HG03565 (cell line): ENCODE measurements around the gene KIR2DL3.

Source experiments
- ATAC-seq: cut with Tn5 transposase; IDR thresholded peaks from one replicate; pipeline ENCODE4 v1.9.1; 2021; ENCODE audit warnings: mild to moderate bottlenecking, moderate library complexity; ENCODE audit not compliant: unreplicated experiment

KIR2DL3 gene

DNA sequence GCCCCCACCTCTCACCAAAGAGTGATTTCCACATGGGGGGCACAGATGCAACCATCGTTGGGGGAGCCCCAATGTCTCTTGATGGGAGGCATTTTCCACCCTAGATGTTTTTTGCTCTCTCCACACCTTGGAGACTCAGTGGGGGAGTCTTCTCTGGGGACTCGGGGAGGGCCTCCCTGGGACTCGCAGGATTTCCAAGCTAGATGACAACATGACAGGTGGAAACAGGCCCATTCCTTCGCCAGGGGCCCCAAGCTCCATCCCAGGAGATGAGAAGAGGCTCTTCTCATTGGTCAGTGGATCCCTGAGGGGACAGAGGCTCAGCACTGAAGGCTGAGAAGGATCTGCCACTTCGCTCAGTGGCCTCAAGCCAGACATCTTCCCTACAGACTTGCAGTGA is 52.4 kb downstream of the KIR2DL3 start:
- ATAC-seq = no peak

DNA sequence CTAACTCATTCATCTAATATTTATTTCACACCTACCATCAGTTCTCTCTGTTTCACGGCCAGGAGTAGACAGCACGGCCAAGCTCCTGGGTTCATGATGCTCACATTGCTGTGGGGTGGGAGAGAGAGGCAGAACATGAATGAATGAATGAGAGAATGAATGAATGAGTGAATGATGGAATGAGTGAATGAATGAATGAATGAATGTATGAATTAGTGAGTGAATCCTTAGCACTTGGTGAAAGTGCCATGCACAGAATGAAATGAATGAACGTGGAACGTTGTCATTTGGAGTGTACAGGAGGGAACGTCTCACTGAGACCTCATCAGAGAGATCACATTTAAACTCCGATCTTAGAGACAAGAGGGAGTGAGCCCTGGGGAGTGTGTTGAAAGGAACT is 53.2 kb downstream of the KIR2DL3 start:
- no peak for ATAC-seq

GRCh38 chr19:54792814-54793213 is 54.5 kb downstream of the KIR2DL3 start:
- ATAC-seq = no peak

- no peak for ATAC-seq
These were observed 57.4 kb downstream of the KIR2DL3 start for GRCh38 chr19:54795758-54796157.
